Aorta (tissue), 5 donors: Measurements from ENCODE around the gene MESP2. TPM values are rescaled to one million over a fixed set of nuclear protein-coding genes. Genes with fewer than 3 reads are reported as not detected.
"Not testable (repeated sequence)": the region's sequence is repeated elsewhere in the genome, so short reads cannot be mapped to it uniquely, and the experiment has no call there.

Source experiments
- ATAC-seq: fragments of 200-7000 bp; cut with Tn5 transposase; one replicate; pipeline ENCODE4 v1.9.1; 2022; ENCODE audit warnings: moderate library complexity; ENCODE audit not compliant: low FRiP score
- DNase-seq, 2 donors: peaks; one replicate each; pipeline ENCODE4 v3.0.0-alpha.2; 2020
- H3K27ac ChIP-seq, 2 donors: one replicate each; pipeline ENCODE4 v1.5.1; 2013; ENCODE audit warnings: low read length in 2 of 2, mild to moderate bottlenecking in 2 of 2, moderate library complexity in 2 of 2, control low read depth in 1 of 2, inconsistent platforms in 1 of 2, low read depth in 1 of 2
- H3K27me3 ChIP-seq, 2 donors: one replicate each; pipeline ENCODE4 v1.6.1; 2013; ENCODE audit warnings: control low read depth in 1 of 2, low read length in 1 of 2, mild to moderate bottlenecking in 1 of 2, moderate library complexity in 1 of 2; ENCODE audit not compliant: insufficient read depth in 2 of 2, control insufficient read depth in 1 of 2
- H3K36me3 ChIP-seq, 2 donors: one replicate each; pipeline ENCODE4 v1.6.1; 2013; ENCODE audit warnings: control low read depth in 1 of 2, low read length in 1 of 2, mild to moderate bottlenecking in 1 of 2; ENCODE audit not compliant: insufficient read depth in 2 of 2, control insufficient read depth in 1 of 2
- H3K4me1 ChIP-seq, 2 donors: one replicate each; pipeline ENCODE4 v1.6.1; 2013; ENCODE audit warnings: low read length in 2 of 2, control low read depth in 1 of 2, mild to moderate bottlenecking in 1 of 2, moderate library complexity in 1 of 2; ENCODE audit not compliant: insufficient read depth in 2 of 2, control insufficient read depth in 1 of 2
- H3K4me3 ChIP-seq, 2 donors: one replicate each; pipeline ENCODE4 v1.5.1; 2013; ENCODE audit warnings: low read length in 2 of 2, control low read depth in 1 of 2, mild to moderate bottlenecking in 1 of 2
- H3K9me3 ChIP-seq: one replicate; pipeline ENCODE4 v1.6.1; 2013; ENCODE audit warnings: mild to moderate bottlenecking, low read length; ENCODE audit not compliant: control insufficient read depth
- whole genome bisulfite sequencing, 2 donors: extraction: QIAGEN DNeasy Blood & Tissue Kit; methylation state at CpG; one replicate each; pipeline ENCODE4 v1.1.7; 2013; 5-methylcytosine and 5-hydroxymethylcytosine counted together
- intact Hi-C, 2 donors: fragments of 100-400 bp; cut with DNase I; formaldehyde crosslinking; loops; one replicate each; pipeline versions ENCODE4 v1.14.2 to v1.15.0; 2022
- polyA plus RNA-seq, 2 donors: library from polyadenylated mRNA; stranded (reverse); fragments of 200-250 nt; gene quantifications; one replicate each; pipeline ENCODE4 v1.2.3, GENCODE V29; 2013
- total RNA-seq, 2 donors: library from RNA; stranded (reverse); fragmentation: NEBNext Ultra II Directional; extraction: Animal tissue kit (Norgen Biotek cat#: 25700); gene quantifications; one replicate each; pipeline ENCODE4 v1.2.1, GENCODE V29; 2021
- donor health status: healthy with polysubstance abuse.
- donor health status: Bipolar disorder and iron deficiency.
- donor health status: DM: no; HTN: no; CAD: no.
- donor health status: DM: no; HTN: no; CAD: no.
- donor health status: DM: yes; HTN: yes; CAD: no.

The MESP2 gene
- total and polyA plus RNA-seq, 4 donors, result 3.0 TPM; not detected in 3

GRCh38 chr15:89780601-89781000, 4.5 kb downstream of the MESP2 start:
- ATAC-seq, result no peak
- WGBS, 2 donors, result 74 to 75% methylated on average over 6 of the region's 6 CpGs
- intact Hi-C loops, result no loop called here
- Histone ChIP-seq H3K4me1 (no peaks in the 10 kb centered on the region), H3K27ac (no peak overlapping the region), H3K27me3 (no peaks in the 10 kb centered on the region), H3K4me3 (no peak overlapping the region), H3K9me3 (no peaks in the 10 kb centered on the region), H3K36me3 (no peaks in the 10 kb centered on the region)
- no peak for DNase-seq

- no peak overlapping the region for H3K27ac ChIP-seq
- H3K4me3 ChIP-seq, result no peak overlapping the region
- WGBS, 2 donors, result 87 to 90% methylated on average over 6 of the region's 6 CpGs
- no peaks in the 10 kb centered on the region for H3K36me3 ChIP-seq
- intact Hi-C loops, result no loop called here
- ATAC-seq, result no peak
- no peaks in the 10 kb centered on the region for H3K4me1 ChIP-seq
- DNase-seq, result no peak
- H3K9me3 ChIP-seq, result no peaks in the 10 kb centered on the region
- H3K27me3 ChIP-seq, result no peaks in the 10 kb centered on the region
Observed at GRCh38 chr15:89781055-89781454, 4.9 kb downstream of the MESP2 start.

GRCh38 chr15:89781891-89782618, 5.9 kb downstream of the MESP2 start:
- intact Hi-C loops, result no loop called here

GRCh38 chr15:89782619-89782950, 6.5 kb downstream of the MESP2 start:
- intact Hi-C loops, H3K27ac ChIP-seq, DNase-seq, H3K4me1 ChIP-seq, H3K36me3 ChIP-seq, H3K9me3 ChIP-seq, ATAC-seq, H3K4me3 ChIP-seq, H3K27me3 ChIP-seq: not testable (repeated sequence)
- WGBS, 2 donors, result 92 to 96% methylated on average over 9 of the region's 9 CpGs

More at GRCh38 chr15:89781891-89782618, 5.9 kb downstream of the MESP2 start:
- no peaks in the 10 kb centered on the region for H3K27me3 ChIP-seq
- no peaks in the 10 kb centered on the region for H3K9me3 ChIP-seq
- ATAC-seq, result no peak
- WGBS, 2 donors, result 80 to 81% methylated on average over 15 of the region's 15 CpGs
- no peaks in the 10 kb centered on the region for H3K4me1 ChIP-seq
- no peak overlapping the region for H3K27ac ChIP-seq
- H3K4me3 ChIP-seq, result no peak overlapping the region
- DNase-seq, result no peak
- H3K36me3 ChIP-seq, result no peaks in the 10 kb centered on the region

- 59 to 62% methylated on average over 14 of the region's 14 CpGs for WGBS, 2 donors
- H3K27ac ChIP-seq, result no peak overlapping the region
- ATAC-seq, result no peak
- H3K4me3 ChIP-seq, result no peak overlapping the region
- no peaks in the 10 kb centered on the region for H3K36me3 ChIP-seq
- H3K9me3 ChIP-seq, result no peaks in the 10 kb centered on the region
- peak in 1 of 2 donors; percentile 27 for DNase-seq
- no peaks in the 10 kb centered on the region for H3K4me1 ChIP-seq
- intact Hi-C loops, result no loop called here
- H3K27me3 ChIP-seq, result no peaks in the 10 kb centered on the region
Observed at GRCh38 chr15:89783111-89783860, 7.2 kb downstream of the MESP2 start.

GRCh38 chr15:89783861-89784685, 7.9 kb downstream of the MESP2 start:
- intact Hi-C loops, result no loop called here
- Histone ChIP-seq H3K4me1 (no peaks in the 10 kb centered on the region), H3K36me3 (no peaks in the 10 kb centered on the region), H3K4me3 (no peak overlapping the region), H3K27ac (no peak overlapping the region), H3K27me3 (no peaks in the 10 kb centered on the region), H3K9me3 (no peaks in the 10 kb centered on the region)
- 94 to 95% methylated on average over 15 of the region's 15 CpGs for WGBS, 2 donors
- ATAC-seq, result peak; percentile 40
- DNase-seq, result no peak

- H3K27ac ChIP-seq, result no peak overlapping the region
- no peaks in the 10 kb centered on the region for H3K4me1 ChIP-seq
- DNase-seq, result no peak
- H3K36me3 ChIP-seq, result no peaks in the 10 kb centered on the region
- H3K9me3 ChIP-seq, result no peaks in the 10 kb centered on the region
- no peaks in the 10 kb centered on the region for H3K27me3 ChIP-seq
- intact Hi-C loops, result no loop called here
- 92 to 93% methylated on average over 7 of the region's 7 CpGs for WGBS, 2 donors
- ATAC-seq, result no peak
- no peak overlapping the region for H3K4me3 ChIP-seq
Observed at GRCh38 chr15:89784686-89784960, 8.5 kb downstream of the MESP2 start.

- no peak overlapping the region for H3K4me3 ChIP-seq
- no peaks in the 10 kb centered on the region for H3K36me3 ChIP-seq
- no peak for DNase-seq
- no peak overlapping the region for H3K27ac ChIP-seq
- H3K4me1 ChIP-seq, result no peaks in the 10 kb centered on the region
- no peak for ATAC-seq
- WGBS, 2 donors, result 88 to 90% methylated on average over 13 of the region's 13 CpGs
- no peaks in the 10 kb centered on the region for H3K9me3 ChIP-seq
- intact Hi-C loops, result no loop called here
- H3K27me3 ChIP-seq, result no peaks in the 10 kb centered on the region
Observed at GRCh38 chr15:89785064-89785773, 9.1 kb downstream of the MESP2 start.
